K562 (cell line): Measurements from ENCODE around the gene IQCK. TPM values are rescaled to one million over a fixed set of nuclear protein-coding genes. Genes with fewer than 3 reads are reported as not detected.

Experiments
- ATAC-seq: fragments of 200-7000 bp; cut with Tn5 transposase; 3 replicates; pipeline ENCODE4 v1.9.1; 2020; ENCODE audit warnings: moderate library complexity
- BruUV-seq: library from RNA; stranded (reverse); fragments of 400-500 nt; replicated peaks from 2 replicates; lab custom pipeline; 2021; lab: Mats Ljungman, UMichigan
- CTCF ChIA-PET: fragments of 300-600 bp; formaldehyde crosslinking; extraction: SDS; loops from one replicate; lab custom pipeline; 2021; ENCODE audit warnings: low intra/inter-chr PET ratio; lab: Yijun Ruan, JAX
- POLR2A ChIA-PET: fragments of 300-600, 350-650 bp; sonication (Branson Sonifier 250); formaldehyde crosslinking; extraction: SDS; loops from one replicate; lab custom pipeline; 2021; ENCODE audit warnings: antibody characterized with exemption, inconsistent platforms; lab: Yijun Ruan, JAX
- DNase-seq, 4 experiments: peaks; one replicate each; pipeline versions ENCODE4 v3.0.0 to v3.0.0-alpha.2; 2011 to 2018; ENCODE audit warnings: low spot score in 3 of 4, mixed read lengths in 3 of 4; ENCODE audit errors: extremely low read depth in 1 of 4
- FAIRE-seq: peaks from 2 replicates; lab custom pipeline; 2011; peaks lifted over from hg19 to GRCh38; lab: Jason Lieb, UNC
- H2AFZ ChIP-seq: 2 replicates; pipeline ENCODE4 v1.6.0; 2011; ENCODE audit warnings: low read depth, low read length, control low read depth, inconsistent platforms
- H3K27ac ChIP-seq: fragments of 200-600 bp; 3 replicates; pipeline ENCODE4 v1.8.0; 2011; ENCODE audit warnings: low read depth, mild to moderate bottlenecking, control low read depth, inconsistent platforms, low read length, moderate library complexity, mixed read lengths; ENCODE audit errors: extremely low read depth
- H3K27me3 ChIP-seq, 2 experiments: fragments of 300-600 bp in 1 of 2; 2 replicates in 1 of 2; 3 replicates in 1 of 2; pipeline versions ENCODE4 v1.6.0 to v1.8.0; 2011; ENCODE audit warnings: inconsistent platforms in 2 of 2, low read length in 2 of 2, mild to moderate bottlenecking in 1 of 2, mixed read lengths in 1 of 2, moderate library complexity in 1 of 2; ENCODE audit not compliant: control insufficient read depth in 2 of 2, insufficient read depth in 2 of 2
- H3K36me3 ChIP-seq: fragments of 300-600 bp; 3 replicates; pipeline ENCODE4 v1.8.0; 2011; ENCODE audit warnings: mild to moderate bottlenecking, low read length, inconsistent platforms; ENCODE audit not compliant: control insufficient read depth, insufficient read depth
- H3K4me1 ChIP-seq, 2 experiments: fragments of 200-600 bp in 1 of 2; replicated peaks in 1 of 2; 2 replicates in 1 of 2; 3 replicates in 1 of 2; pipeline versions ENCODE4 v1.5.1 to v1.8.0; 2011; ENCODE audit warnings: inconsistent platforms in 2 of 2, low read length in 2 of 2, mild to moderate bottlenecking in 1 of 2, mixed read lengths in 1 of 2, moderate library complexity in 1 of 2; ENCODE audit not compliant: control insufficient read depth in 2 of 2, insufficient read depth in 2 of 2
- H3K4me2 ChIP-seq: 2 replicates; pipeline ENCODE4 v1.6.1; 2011; ENCODE audit warnings: low read length, control low read depth, inconsistent platforms, mixed read lengths; ENCODE audit not compliant: insufficient read depth
- H3K4me3 ChIP-seq: fragments of 200-600 bp; sonication (generic), shearing (Covaris generic); 2 replicates; pipeline ENCODE4 v1.5.1; 2016; ENCODE audit warnings: control low read depth, inconsistent platforms
- H3K79me2 ChIP-seq: fragments of 200-600 bp; 3 replicates; pipeline ENCODE4 v1.8.0; 2011; ENCODE audit warnings: low read length, inconsistent platforms; ENCODE audit not compliant: control insufficient read depth, insufficient read depth
- H3K9ac ChIP-seq, 2 experiments: 2 replicates each; pipeline versions ENCODE4 v1.6.0 to v1.6.1; 2011; ENCODE audit warnings: low read depth in 2 of 2, low read length in 2 of 2, control low read depth in 1 of 2, inconsistent platforms in 1 of 2, mild to moderate bottlenecking in 1 of 2, mixed read lengths in 1 of 2; ENCODE audit not compliant: insufficient read depth in 1 of 2
- H3K9me1 ChIP-seq: one replicate; pipeline ENCODE4 v1.6.0; 2011; ENCODE audit warnings: inconsistent platforms, mild to moderate bottlenecking, low read length, moderate library complexity; ENCODE audit not compliant: control insufficient read depth, insufficient read depth
- H3K9me3 ChIP-seq: replicated peaks from 2 replicates; pipeline ENCODE4 v1.5.1; 2011; ENCODE audit warnings: low read depth, low read length, inconsistent platforms; ENCODE audit not compliant: control insufficient read depth, insufficient read depth
- H4K20me1 ChIP-seq: replicated peaks from 2 replicates; pipeline ENCODE4 v1.6.1; 2011; ENCODE audit warnings: low read length, inconsistent platforms, mixed read lengths; ENCODE audit not compliant: control insufficient read depth, insufficient read depth
- HCFC1 ChIP-seq: IDR thresholded peaks from 2 replicates; pipeline ENCODE4 v1.6.1; 2012; ENCODE audit warnings: low read depth, low read length, improper control_type of control experiment
- YY1 ChIP-seq, 3 experiments: IDR thresholded peaks; 2 replicates each; pipeline ENCODE4 v1.6.1; 2011; ENCODE audit warnings: low read length in 2 of 3, mild to moderate bottlenecking in 2 of 3, moderate library complexity in 2 of 3, borderline replicate concordance in 1 of 3, control low read depth in 1 of 3, low read depth in 1 of 3; ENCODE audit not compliant: insufficient read depth in 3 of 3, insufficient replicate concordance in 2 of 3, control insufficient read depth in 1 of 3, insufficient read length in 1 of 3; ENCODE audit errors: extremely low read depth in 1 of 3
- WGBS: fragments of 100-300 bp; shearing (Covaris generic); methylation state at CpG from one replicate; pipeline ENCODE4 v1.1.6; 2016; ENCODE audit warnings: low coverage, mixed read lengths; ENCODE audit not compliant: insufficient coverage; ENCODE audit errors: missing lambda C conversion rate; 5-methylcytosine and 5-hydroxymethylcytosine counted together
- in situ Hi-C: fragments of 300-500 bp; cut with MboI; formaldehyde crosslinking; loops from 4 replicates; pipeline ENCODE4 v1.15.0; 2018; ENCODE audit warnings: inconsistent platforms, mixed read lengths
- intact Hi-C: fragments of 100-400 bp; cut with micrococcal nuclease; formaldehyde crosslinking; loops from 2 replicates; pipeline ENCODE4 v1.14.2; 2022
- polyA plus RNA-seq, 8 experiments: library from polyadenylated mRNA; depleted of rRNA in 4 of 8; stranded (reverse) in 5 of 8; unstranded in 3 of 8; fragments of >200 nt; fragmentation: Nextera tagmentation in 2 of 8; fragmentation: Illumina TruSeq in 1 of 8; extraction: Ambion mirVana in 2 of 8; extraction: Trizol in 1 of 8; gene quantifications; 2 replicates each; pipeline versions ENCODE4 v1.2.1 to v1.2.3, GENCODE V29; 2011 to 2014; ENCODE audit warnings: inconsistent platforms in 1 of 8, missing spikeins in 1 of 8
- total RNA-seq, 7 experiments: library from RNA; depleted of rRNA in 6 of 7; stranded (reverse); fragments of >200 nt in 6 of 7; fragmentation: Illumina TruSeq in 2 of 7; extraction: Trizol in 2 of 7; gene quantifications; 2 replicates each; pipeline versions ENCODE4 v1.2.1 to v1.2.3, GENCODE V29; 2011 to 2021; ENCODE audit warnings: low replicate concordance in 1 of 7
- TF ChIP-seq, protein P1 (sequence below): fragments of 250-450 bp; sonication (Bioruptor Pico); IDR thresholded peaks from 2 replicates; pipeline ENCODE4 v1.5.0; 2021; ENCODE audit warnings: mild to moderate bottlenecking, borderline replicate concordance

IQCK gene
- total and polyA plus RNA-seq, 9 of the 15 experiments (the other 6 are each of a cell fraction or from before 2014, with no cell fraction given), result 5.2 to 12.2 (median 7.3) TPM

- no peak overlapping the region for H3K4me2 ChIP-seq
- peaks cover 14% of the 10 kb centered on the region for H4K20me1 ChIP-seq
- BruUV-seq, result no TSS peak
- H3K4me1 ChIP-seq, result peaks cover 0 to 5% of the 10 kb centered on the region in 2 experiments; a peak in 3 of 5 replicates
- intact Hi-C loops, result no loop called here
- TF ChIP-seq, protein P1, sequence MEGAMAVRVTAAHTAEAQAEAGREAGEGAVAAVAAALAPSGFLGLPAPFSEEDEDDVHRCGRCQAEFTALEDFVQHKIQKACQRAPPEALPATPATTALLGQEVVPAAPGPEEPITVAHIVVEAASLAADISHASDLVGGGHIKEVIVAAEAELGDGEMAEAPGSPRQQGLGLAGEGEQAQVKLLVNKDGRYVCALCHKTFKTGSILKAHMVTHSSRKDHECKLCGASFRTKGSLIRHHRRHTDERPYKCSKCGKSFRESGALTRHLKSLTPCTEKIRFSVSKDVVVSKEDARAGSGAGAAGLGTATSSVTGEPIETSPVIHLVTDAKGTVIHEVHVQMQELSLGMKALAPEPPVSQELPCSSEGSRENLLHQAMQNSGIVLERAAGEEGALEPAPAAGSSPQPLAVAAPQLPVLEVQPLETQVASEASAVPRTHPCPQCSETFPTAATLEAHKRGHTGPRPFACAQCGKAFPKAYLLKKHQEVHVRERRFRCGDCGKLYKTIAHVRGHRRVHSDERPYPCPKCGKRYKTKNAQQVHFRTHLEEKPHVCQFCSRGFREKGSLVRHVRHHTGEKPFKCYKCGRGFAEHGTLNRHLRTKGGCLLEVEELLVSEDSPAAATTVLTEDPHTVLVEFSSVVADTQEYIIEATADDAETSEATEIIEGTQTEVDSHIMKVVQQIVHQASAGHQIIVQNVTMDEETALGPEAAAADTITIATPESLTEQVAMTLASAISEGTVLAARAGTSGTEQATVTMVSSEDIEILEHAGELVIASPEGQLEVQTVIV, result no peak
- TF ChIP-seq YY1 (IDR thresholded peaks at IDR 0.05; ENCODE audit: borderline replicate concordance in 1 of 3, control insufficient read depth in 1 of 3, extremely low read depth in 1 of 3, insufficient read depth in 3 of 3, insufficient read length in 1 of 3, insufficient replicate concordance in 2 of 3, low read depth in 1 of 3, low read length in 2 of 3) (peak in 1 of 3 experiments; percentile 14), HCFC1 (no peak)
- peaks cover 8 to 38% of the 10 kb centered on the region in 2 experiments; a peak in 4 of 5 replicates for H3K27me3 ChIP-seq
- no peak for FAIRE-seq
- in situ Hi-C loops, result loop anchor here (25.0 kb wide), 1 partner anchor 489 kb away; no protein-coding TSS in a partner anchor
- H3K9me3 ChIP-seq, result no peaks in the 10 kb centered on the region
- no peak overlapping the region for H3K4me3 ChIP-seq
- DNase-seq, result no peak
- ChIA-PET CTCF (no interaction called here), POLR2A (interaction anchor here (0.6 to 0.9 kb wide), 2 partner anchors 14 to 185 kb away, joined by 3 read pairs; no protein-coding TSS in a partner anchor)
- no peak overlapping the region for H3K27ac ChIP-seq
- no peaks in the 10 kb centered on the region for H3K9me1 ChIP-seq
- no peak overlapping the region for H3K9ac ChIP-seq
- ATAC-seq, result no peak
- H3K36me3 ChIP-seq, result no peaks in the 10 kb centered on the region
- H3K79me2 ChIP-seq, result no peaks in the 10 kb centered on the region
- 0 out of 2 replicates have a peak overlapping the region, but pooled peaks have one; percentile 4 for H2AFZ ChIP-seq
- WGBS, result 39% methylated on average over 10 of the region's 10 CpGs
Measured at GRCh38 chr16:19876501-19877059, 158.5 kb downstream of the IQCK start.
